GM19351 (cell line): Measurements from ENCODE around the gene GOSR1.
"Not testable (repeated sequence)": the region's sequence is repeated elsewhere in the genome, so short reads cannot be mapped to it uniquely, and the experiment has no call there.

Experiments used
- ATAC-seq: cut with Tn5 transposase; IDR thresholded peaks from one replicate; pipeline ENCODE4 v1.9.1; 2021; ENCODE audit warnings: mild to moderate bottlenecking, moderate library complexity; ENCODE audit not compliant: unreplicated experiment

Gene GOSR1

DNA sequence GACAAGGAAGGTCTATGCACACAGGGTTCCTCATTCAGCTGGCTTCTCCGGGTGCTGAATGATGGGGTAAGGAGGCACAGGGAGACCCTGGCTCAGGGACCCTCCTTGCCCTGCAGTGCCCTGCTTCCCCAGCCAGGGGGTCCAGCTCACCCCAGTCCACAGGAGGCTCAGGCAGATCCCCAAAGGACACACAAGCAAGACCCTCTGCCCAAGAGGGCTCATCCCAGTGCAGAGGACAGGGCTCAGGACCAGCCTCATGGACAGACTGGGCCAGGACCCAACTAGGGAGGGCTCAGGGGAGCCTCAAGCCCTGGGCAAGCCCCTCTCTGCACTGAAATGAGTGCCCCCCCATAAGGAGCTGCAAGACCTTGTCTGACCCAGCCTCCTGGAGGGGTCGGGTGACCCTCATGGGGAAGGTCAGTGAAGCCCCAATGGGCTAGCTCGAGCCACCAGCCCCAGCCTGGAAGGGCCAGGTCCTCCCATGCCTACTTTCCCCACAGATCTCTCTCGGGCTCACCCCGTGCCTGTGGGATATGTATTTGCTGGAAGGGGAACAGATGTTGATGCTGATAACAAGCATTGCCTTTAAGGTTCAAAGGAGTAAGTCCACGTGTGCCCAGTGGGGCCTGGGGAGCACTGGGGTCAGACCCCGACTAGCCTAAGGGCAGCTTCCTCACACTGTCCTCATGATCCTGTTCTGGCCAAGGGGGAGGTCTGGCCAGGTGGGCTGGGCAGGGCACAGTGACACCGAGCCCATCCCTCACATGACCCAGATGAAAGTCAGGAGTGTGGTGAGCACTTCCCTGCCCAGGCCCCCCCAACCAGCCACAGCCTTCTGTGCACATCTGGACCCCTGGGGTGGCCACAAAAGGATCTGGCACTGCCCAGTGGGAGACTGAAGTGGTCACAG is 83.2 kb downstream of the GOSR1 start:
- not testable (repeated sequence) for ATAC-seq

DNA sequence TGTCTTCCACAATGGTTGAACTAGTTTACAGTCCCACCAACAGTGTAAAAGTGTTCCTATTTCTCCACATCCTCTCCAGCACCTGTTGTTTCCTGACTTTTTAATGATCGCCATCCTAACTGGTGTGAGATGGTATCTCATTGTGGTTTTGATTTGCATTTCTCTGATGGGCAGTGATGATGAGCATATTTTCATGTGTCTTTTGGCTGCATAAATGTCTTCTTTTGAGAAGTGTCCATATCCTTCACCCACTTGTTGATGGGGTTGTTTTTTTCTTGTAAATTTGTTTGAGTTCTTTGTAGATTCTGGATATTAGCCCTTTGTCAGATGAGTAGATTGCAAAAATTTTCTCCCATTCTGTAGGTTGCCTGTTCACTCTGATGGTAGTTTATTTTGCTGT is 84.6 kb downstream of the GOSR1 start:
- not testable (repeated sequence) for ATAC-seq

DNA sequence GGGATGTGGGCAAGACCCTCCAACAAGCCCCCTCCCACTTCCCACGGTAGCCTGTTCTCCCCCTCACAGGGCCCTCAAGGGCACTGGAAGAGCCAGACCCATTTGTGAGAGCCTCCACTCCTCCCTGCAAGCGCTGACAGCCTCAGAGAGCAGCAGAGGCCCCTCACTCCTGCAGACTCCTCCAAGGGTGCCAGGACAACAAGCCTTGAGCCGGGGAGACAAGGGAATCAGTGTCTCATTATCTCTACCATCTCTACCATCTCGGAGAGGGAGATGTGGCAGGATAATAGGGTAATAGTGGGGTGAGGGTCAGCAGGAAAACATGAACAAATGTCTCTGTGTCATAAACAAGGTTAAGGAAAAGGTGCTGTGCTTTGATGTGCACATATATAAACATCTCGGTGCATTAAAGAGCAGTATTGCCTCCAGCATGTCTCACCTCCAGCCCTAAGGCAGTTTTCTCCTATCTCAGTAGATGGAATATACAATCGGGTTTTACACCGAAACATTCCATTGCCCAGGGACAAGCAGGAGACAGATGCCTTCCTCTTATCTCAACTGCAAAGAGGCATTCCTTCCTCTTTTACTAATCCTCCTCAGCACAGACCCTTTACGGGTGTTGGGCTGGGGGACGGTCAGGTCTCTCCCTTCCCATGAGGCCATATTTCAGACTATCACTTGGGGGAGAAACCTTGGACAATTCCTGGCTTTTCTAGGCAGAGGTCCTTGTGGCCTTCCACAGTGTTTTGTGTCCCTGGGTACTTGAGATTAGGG is 86.1 kb downstream of the GOSR1 start:
- not testable (repeated sequence) for ATAC-seq

DNA sequence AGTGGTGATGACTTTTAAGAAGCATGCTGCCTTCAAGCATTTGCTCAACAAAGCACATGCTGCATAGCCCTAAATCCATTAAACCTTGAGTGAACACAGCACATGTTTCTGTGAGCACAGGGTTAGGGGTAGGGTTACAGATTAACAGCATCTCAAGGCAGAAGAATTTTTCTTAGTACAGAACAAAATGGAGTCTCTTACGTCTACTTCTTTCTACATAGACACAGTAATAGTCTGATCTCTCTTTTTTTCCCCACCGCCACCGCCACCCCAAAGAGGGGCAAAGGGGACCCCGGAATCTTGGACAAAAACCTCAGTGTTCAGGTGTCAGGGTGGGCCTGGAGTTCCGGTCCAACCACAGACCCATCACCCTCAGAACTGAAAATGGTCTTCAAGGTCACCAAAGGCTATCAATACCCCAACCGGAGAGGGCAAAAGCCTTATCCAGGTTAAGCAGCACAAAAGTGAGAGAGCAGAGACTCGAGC is 86.7 kb downstream of the GOSR1 start:
- not testable (repeated sequence) for ATAC-seq

DNA sequence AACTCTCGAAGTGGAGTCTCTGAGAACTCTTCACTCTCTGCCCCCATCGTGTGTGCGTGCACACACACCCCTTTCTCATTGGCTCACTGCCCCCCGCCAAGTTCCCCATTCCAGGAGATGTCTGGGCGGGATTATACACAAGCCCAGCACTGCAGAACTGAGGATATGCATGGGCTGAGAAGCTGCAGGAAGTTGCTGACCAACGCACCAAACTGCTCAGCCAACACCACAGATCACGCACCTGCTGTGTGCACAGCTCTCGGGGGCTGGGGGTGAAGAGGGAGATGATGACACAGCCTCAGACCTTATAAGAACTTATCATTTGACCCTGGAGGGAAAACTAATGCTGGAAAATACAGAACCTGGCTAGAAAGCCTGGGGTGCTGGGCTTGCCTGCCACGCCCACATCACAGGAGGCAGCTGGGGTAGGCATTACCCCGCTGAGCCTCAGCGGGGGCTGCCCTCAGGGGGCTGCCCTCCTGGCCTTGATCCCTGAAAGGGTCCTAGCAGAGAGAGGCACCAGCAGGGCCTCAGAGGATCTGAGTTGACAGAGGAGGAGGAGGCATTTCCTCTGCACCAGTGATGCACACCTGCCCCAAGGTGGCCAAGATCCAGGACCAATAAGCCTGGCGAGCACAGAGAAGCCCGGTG is 87.3 kb downstream of the GOSR1 start:
- not testable (repeated sequence) for ATAC-seq

DNA sequence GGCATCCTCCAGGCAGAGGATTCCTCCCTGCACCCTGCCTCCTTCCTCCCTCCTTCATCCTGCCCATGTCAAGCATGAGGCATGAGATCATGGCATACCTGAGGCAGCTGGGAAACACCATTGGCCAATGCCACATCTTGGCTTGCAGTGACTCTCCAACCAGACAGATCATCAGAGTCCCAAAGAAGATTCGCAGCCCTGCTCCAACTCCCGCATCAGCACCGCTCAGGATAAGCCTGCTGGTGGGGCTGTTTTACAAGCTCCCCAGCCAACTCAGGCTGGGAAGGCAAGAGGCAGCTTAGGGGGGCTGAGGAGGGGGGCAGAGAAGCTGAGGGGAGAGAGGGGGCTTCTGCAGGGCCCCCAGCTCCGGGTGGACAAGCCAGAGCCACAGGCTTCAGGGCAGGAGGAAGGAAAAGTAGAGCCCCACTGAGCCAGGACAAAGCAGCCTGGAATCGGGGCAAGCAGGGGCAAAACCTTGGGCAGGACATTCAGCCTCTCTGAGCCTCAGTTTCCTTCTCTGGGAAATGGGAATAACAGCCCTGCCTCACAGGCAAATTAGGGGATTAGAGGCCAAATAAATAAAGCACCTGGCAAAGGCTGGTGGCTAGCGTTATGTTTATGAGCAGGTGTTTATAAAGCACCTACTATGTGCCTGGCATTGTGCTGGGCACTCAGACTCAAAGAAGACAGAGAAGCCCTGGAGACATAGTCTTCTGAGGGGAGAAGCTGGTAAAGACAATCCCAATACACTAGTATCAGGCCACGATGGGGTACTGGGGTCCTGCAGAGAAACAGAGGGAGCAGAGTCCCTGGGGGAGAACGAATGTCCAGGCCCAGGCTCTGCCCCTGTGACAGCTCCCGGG is 88.1 kb downstream of the GOSR1 start:
- no peak for ATAC-seq

DNA sequence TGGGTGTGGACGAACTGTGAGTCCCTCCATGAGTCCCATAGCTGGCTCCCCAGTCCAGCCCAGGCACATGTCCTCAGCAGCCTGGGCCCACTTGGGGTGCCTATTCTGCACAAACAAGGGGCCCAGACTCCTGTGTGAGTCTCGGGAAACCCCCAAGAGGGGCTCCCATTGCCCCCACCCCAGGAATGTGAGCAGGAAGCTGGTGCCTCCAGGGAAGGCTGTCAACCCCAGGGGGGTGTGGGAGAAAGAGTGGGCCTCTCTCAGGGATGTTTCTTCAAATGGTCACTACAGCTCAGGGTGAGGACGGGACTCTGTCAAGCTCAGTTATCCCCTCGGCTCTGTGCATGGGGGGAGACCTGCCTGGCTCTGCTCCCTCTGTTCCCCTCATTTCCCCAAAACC is 88.9 kb downstream of the GOSR1 start:
- ATAC-seq = not testable (repeated sequence)

DNA sequence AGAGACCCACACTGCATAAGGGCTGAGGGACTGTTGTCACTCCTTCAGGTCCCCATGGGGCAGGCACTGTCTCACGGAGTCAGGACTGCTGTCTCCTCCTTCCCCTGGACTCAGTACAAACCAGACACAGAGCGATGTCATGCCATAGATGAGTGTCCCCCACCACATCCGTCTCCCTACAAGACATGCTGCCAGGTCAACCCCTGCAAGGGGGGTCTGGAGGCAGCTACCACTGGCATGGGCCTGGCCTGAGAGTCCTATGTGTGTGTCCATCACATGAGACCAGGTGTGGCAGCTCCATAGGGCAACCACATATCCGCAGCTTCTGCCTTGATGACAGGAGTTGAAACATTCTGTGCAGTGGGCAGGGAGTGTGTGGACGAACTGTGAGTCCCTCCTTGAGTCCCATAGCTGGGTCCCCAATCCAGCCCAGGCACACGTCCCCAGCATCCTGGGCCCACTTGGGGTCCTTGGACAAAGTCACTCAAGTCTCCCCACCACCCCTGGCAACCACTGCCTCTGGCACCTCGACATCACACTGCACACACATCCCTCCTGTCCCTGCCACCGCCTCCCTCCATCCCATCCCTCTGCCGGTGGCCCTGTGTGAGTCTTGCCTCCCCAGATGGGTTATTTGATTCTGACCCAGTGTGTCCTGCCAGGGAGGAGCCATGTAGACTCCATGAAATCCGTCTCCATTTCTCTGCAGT is 89.5 kb downstream of the GOSR1 start:
- not testable (repeated sequence) for ATAC-seq

DNA sequence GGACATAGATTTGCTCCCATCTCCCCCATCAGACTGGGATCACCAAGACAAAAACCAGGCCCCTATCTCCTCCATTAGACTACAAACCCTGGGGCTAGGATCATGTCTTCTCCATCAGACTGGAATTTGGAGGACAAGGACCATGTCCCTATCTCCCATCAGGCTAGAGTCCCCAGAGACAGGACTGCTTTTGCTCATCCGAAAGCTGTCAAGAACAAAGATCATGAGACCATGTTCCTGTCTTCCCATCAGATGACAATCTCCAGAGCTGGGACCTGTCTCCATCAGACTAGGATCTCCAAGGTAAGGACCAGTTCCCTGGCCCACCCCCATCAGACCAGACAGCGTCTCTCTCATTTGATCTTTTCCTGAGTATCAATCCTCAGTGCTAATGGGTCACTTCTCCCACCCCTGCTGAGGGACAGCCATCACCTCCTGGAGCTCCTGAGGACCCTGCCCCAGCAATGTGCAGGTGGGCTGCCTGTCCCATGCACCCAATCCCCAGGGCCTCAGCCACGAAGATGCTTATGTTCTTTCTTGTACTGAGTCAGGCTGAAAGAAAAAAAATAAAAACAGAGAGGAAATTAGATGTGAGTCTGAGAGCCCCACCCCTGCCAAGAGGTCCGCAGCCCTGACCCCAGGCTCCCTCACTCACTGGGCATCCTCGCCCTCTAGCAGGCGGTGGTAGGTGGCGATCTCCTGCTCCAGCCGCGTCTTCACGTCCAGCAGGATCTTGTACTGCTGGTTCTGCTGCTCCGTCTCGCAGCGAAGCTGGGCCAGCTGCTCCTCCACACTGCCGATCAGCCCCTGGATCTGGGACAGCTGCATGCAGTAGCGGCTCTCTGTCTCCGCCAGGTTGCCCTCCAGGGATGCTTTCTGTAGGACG is 90.3 kb downstream of the GOSR1 start:
- no peak for ATAC-seq

DNA sequence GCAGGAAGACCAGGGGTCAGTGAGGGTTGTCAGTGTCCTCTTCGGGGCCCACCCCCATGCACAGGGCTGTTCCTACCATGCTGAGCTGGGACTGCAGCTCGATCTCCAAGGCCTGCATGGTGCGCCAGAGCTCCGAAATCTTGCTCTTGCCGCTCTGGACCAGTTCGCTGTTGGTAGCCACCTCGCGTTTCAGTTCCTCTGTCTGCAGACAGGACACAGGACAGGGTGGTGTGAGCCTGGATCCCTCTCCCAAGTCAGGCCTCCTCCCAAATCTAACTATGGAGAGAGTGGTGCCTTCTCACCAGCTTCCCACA is 90.9 kb downstream of the GOSR1 start:
- no peak for ATAC-seq

DNA sequence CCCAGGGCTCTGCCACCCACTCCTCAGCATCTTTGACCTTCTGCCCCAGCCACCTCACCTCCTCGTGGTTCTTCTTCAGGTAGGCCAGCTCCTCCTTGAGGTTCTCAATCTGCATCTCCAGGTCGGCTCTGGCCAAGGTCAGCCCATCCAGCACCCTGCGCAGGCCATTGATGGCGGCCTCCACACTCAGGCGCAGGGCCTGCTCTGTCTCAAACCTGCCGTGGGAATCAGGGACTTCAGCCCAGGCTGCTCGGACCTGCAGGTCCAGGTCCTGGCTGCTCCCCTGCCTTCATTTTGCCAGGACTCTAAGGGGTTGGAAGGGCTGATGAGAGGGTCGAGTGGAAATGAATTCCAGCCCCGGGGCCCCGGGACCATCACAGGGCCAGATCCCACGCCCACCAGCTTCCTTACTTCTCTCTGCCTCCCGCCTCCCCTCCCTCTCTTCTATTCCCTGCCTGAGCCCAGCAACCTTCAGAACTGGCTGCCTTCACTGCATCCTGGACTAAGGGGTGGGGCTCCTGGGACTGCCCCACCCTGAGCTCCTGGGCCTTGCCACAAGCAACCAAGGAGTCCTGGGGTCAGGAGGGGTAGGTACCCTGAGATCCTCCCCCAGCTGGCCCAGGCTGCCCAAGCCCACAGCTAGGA is 92.4 kb downstream of the GOSR1 start:
- ATAC-seq = not testable (repeated sequence)

DNA sequence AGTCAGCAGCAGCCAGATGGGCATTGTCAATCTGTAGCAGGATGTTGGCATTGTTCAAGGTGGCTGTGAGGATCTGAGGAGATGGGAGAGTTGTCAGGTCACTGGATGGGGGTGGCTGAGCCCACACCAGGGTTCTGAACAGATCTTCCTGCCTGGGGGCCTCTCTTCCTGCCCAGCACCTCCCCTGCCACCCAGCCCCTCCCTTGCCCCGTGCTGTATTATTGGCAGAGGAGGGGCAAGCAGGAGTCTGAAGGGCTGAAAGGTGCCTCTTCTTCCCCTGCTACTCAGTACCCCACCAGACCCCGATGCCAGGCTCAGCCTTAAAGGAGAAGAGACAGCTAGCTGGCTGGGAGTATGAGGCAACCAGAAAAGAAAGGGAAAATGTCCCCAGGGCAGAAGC is 93.0 kb downstream of the GOSR1 start:
- ATAC-seq = no peak

DNA sequence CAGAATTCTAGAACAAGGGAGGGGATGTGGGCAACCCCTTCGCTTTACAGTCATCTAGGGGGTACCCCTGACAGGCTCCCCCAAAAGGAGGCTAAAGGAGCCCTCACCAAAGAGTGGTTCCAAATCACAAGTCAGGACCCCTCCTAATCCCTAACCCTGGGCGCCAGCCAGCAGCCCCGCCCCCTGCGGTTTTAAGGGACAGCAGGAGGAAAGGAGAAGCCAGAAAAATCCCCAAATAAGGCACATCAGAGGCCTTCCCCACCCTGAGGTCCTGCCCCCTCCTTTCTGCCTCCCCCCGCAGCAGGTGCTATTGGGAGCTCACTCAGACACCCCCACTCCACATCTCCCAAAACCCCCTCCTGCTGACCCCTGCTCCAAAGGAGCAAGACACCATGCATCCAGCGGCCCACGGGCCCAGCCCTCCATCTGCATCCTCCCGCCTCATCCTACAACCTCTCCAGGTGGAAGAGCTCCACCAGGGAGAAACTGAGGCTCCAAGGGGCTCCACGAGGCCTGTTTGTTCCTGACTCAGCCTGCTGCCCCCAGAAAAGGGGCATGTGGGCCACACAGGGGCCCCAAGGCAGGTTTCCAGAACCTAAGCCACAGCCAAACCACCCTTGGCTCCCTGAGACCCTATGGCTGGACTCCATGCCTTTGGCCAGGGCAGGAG is 93.5 kb downstream of the GOSR1 start:
- ATAC-seq = no peak

DNA sequence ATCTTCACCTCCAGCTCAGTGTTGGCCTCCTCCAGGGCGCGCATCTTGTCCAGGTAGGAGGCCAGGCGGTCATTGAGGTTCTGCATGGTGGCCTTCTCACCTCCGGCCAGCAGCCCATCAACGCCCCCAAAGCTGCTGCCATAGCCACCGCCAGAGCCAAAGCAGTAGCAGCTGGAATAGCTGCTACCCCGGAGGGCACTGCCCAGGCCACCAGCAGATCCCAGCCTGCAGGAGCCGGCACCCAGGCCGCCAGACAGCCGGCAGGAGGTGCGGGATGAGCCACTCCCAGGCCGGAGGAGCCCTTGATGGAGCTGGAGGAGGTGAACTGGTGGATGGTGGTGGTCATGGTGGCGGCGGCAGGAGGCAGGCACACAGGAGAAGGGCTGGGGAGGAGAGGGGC is 94.2 kb downstream of the GOSR1 start:
- not testable (repeated sequence) for ATAC-seq

DNA sequence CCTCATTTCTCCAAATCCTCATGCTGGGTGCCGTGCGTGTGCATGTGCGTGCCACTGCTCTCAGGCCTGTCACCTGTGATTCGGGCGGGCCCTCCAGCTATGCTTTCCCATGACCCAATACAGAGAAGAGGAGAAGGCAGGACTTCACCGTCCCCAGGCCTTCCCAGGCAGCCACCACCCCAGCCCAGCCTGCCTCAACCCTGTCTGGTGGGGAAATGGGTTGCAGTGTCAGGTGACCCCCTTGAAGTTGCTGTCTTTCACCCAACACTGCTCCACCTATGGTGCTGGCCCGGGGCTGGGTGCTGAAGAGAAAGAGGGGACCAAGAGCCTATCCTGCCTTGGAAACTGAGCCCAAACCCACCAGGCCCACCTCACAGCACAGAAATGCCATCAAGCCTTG is 94.7 kb downstream of the GOSR1 start:
- ATAC-seq = no peak

DNA sequence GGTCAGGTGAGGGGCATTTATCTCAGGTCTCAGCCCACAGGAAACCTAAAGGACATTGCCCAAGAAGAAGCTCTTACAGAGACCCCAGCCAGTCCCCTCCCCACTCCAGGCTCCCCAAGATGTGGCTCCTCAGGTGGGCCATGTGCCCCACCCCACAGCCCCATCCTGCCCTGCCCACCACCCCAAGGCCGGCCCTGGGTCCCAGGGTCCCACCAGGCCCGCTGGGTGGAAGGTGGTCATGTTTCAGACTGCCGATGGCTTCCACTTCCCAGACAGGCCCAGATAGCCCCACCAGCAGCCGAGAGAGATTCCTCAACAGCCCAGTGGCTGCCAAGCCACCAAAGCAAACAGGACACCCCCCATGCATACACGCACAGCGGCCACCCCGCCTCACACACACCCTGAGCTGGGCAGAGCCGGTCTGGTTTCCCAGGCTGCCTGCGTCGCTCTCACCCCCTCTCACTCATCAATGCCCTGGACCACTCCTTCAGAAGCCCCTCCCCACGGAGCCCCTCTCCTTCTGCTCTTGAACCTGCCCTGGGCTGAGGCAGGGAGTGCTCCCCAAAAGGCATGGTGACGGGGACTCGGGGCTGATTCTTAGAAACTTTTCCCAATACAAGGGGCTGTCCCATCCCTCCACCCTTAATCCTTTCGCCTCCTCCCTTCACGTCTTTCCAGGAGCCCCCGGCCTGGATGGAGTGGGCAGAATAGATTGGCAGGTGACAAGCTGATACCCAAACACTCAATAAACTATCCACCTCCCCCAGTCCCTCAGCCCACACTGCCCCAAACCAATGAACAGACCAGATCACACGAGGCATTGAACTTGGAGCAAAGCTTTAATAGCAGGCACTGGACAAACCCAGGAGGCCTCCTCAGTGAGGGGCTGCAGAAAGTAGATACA is 95.7 kb downstream of the GOSR1 start:
- not testable (repeated sequence) for ATAC-seq
